GM19324 (cell line): ENCODE measurements around the gene IFNA2.
"Not testable (repeated sequence)": the region's sequence is repeated elsewhere in the genome, so short reads cannot be mapped to it uniquely, and the experiment has no call there.

Experiments
- ATAC-seq: cut with Tn5 transposase; IDR thresholded peaks from one replicate; pipeline ENCODE4 v1.9.1; 2021; ENCODE audit warnings: mild to moderate bottlenecking, moderate library complexity; ENCODE audit not compliant: unreplicated experiment, low FRiP score

Gene IFNA2

DNA sequence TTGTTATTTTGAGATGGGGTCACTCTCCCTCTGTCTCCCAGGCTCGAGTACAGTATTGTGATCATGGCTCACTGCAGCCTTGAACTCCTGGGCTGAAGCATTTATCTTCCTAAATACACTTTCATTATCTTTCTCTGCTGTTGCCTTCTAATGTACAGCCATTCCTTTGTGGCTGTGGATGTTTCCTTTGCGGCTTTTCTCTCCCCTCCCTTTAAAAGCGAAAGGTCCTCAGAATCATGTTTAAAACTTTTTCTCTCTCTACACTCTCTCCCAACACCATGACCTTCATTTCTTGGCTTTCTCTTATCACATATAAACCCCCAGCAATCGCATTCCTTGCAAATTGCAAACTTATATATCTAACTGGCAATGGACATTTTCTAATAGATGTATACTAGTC lies 1.6 kb downstream of the IFNA2 start:
- no peak for ATAC-seq

DNA sequence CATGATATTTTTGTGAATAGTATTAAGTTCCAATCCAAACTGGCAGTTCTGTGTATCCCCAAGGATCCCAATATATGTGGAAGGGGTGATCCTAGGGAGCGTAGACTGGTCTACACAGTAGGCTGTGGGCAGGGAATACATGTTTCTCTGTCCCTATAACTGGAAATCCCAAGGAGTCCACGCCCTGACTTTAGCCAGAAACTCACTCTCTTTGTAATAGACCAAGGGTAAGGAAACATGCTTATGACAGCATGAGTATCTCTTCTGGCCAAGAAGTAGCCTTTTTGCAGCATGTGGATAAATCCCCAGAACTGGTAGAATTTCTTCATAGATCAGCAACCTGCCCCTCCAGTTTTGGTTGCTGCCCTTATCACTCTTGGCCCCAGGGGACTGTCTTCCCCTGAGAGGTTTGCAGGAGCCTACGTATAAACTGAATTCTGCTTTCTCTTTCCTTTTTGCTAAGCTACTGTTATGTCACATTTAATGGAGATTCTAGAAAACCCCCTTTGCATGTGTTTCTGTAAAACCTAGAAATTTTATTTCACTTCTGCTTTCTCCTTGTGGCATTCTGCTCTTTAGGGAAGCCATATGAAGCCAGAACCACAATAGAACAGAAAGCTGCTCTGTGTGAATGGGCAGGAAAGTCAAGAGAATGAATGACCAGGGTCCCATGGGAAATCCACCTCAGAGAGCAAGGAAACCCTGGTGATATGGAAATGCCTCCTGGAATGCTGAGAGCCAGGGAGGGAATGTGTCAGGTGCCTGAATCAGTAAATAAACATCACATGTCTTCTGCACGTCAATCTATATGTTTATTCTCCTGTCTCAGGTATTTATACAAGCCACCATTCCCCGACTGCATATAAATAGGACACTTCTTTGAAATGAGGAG lies 3.5 kb downstream of the IFNA2 start:
- peak; percentile 98 for ATAC-seq

DNA sequence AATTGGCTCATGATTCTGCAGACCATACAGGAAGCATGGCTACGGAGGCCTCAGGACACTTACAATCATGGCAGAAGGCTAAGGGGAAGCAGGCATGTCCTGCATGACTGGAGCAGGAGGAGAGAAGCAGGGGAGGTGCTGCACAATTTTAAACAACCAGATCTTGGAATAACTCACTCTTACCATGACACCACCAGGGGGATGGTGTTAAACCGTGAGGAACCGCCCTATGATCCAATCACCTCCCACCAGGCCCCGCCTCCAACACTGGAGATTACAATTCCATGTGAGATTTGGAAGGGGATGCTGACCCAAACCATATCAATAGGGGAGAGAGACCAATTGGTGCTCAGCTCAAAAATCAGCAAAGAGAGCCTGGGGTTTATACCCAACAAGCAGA lies 13.7 kb downstream of the IFNA2 start:
- not testable (repeated sequence) for ATAC-seq

DNA sequence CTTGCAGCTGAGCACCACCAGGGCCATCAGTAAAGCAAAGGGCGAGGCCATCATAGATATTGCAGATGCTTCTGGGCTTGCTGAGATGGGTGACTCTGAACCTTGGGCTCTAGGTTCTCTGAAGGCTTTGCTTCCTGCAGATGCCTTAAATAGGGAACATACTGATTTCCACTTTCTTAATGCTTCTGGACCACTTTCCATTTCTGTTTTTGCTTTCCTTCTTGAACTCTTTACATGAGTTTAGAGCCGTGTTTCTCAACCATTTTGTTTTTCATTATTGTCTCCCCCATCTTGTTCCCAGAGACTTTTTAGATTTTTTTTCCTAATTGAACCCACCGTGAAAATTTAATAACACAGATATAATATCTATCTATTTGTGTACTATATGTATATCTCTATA lies 17.2 kb downstream of the IFNA2 start, which contains the start of gene IFNA13:
IFNA13 (minus strand) TSS at position 101 of the 400 bp plus-strand sequence; CDS start at position 54, 47 bp downstream.
- ATAC-seq, result no peak

DNA sequence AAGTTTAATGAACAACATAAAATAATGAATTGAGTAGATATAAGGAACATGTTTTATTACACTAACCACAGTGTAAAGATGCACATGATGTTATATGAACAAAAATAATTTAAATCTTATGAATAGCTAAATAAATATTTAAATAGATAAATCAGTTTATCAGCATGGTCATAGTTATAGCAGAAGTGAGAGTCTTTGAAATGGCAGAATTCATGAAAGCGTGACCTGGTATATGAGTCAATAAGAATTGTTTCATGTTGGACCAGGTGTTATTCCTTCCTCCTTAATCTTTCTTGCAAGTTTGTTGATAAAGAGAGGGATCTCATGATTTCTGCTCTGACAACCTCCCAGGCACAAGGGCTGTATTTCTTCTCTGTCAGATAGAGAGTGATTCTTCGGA lies 18.0 kb downstream of the IFNA2 start:
- not testable (repeated sequence) for ATAC-seq

DNA sequence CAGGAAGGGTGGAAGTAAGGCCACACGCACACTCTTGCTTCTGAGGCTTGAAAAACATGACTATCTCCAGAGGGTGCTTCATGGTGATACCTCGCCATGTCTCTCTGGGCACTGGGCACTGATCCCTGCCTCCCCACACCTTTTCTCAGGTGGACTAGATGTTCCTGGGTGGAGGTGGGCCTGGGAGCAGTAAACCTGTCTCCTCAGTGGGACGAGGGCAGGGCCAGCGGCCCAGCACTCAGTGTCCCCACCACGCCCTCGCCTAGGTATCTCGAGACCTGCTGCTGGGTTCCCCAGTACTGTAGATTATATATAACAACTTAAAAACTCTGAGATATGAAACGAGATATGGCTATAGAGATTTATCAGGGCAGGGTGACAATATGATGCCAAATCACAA lies 22.9 kb downstream of the IFNA2 start:
- no peak for ATAC-seq

DNA sequence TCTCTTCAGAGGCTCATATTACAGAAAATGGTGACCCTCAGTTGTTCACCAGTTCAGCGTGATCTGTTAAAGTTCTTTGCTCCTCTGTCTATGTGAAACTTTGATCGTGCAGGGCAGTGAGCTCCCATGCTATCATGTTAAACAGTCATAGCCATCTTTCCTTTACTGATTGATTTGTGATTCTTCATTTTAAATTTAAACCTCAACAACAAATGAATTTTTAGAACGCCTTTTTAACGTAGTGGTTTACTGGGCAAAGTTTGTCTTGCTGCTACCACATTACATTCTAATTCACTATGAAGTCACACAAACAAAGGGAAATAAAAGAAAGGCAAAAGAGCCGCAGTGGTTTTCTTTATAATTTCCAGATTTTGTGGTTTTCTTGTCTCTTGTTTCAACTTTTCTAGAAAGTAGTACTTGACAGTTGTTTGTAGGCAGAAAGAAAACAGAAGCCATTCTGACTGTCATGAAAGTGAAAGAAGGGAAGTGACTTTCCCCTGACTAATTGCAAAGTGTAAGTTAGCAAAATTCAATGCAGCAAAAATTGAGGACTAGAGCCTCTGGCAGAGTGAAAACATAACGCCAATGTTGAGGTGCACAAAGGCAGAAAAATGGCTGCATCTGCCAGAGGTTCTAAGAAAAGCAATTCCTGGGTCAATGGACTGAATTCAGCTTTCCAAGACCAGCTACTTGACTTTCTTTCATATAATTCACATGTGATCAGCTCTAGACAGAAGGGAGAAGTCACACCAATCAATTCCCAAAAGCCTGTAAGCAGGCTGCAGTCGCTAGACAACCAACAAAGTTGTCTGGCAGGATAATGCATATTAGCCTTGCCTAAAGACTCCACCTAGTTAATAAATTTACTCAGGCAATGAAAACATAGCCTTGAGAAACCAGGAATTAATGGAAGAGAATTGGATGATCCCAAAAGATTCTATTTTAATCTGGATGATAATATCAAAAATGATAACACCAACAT lies 27.4 kb downstream of the IFNA2 start:
- ATAC-seq, result peak; percentile 66

DNA sequence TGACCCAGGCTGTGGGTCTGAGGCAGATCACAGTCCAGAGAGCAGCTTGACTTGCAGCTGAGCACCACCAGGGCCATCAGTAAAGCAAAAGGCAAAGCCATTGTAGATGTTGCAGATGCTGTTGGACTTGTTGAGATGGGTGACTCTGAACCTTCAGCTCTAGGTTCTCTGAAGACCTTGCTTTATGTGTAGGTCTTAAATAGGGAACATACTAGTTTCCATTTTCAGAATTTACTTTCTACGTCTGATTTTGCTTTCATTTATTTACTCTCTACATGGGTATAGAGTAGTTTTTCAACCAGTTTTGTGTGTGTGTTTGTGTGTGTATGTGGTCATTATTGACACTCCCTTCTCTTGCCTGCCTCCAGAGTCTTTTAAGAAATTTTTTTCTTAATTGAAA lies 34.4 kb downstream of the IFNA2 start, which contains the start of gene IFNA6:
IFNA6 (minus strand) TSS at position 101 of the 400 bp plus-strand sequence; CDS start at position 101, 0 bp downstream.
- no peak for ATAC-seq

DNA sequence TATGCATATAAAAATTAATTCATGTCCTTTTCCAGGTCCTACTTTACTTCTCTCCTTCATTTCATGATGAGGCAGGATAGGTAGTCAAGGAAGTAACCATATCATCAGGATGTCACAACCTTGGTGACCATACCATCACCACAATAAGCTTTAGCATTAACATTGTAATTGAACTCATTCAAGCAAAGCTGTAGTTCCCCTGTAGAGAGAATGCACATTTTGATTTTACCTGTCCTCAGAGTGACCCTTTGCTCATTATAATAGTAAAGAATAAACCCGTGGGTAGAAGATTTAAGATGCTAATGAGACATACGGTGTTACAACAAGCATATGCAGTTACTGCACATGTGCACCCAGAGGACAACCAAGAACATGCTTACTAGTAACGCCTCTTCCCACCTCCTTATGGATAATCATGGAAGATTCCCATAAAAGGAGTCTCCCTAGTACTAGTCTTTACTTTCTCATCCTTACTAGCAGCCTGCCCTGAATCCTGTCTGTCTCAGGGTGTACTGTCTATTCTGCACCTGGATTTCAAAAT lies 36.7 kb downstream of the IFNA2 start:
- ATAC-seq, result no peak

DNA sequence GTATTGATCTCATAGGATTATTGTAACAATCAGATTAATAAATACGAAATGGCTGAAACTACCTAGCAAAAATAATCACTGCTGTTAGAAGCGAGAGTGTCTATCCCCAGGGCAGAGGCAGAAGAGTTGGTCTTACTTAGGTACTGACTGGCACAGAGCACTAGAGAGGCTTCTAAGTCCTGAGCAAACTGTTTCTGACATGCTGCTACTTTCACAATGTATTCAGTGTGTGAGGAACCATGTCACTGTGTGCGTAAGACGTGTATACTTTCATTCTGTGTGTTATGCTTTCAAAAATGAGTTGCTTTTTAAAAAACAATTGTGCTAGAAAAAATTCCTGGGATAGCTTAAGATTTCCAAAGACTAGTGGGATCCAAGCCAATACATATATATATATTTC lies 44.5 kb downstream of the IFNA2 start:
- ATAC-seq, result no peak

DNA sequence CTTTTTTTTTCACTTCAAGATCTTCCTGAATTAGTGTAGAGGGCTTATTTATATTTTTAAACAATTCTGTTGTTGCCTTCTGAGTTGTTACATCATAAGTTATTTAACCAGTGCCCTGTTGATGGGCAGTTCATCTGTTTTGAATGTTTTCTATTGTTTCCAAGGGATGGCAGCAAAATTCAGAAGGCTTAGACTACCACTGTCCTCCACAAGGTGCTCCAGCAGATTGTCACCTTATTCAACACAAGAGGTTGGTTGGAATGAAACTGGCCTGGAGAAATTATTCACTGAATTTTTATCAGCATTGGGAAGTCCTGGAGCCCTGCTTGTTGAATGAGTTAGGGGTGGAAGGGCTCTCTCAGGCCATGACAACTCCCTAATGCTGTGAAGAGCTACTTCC lies 48.7 kb downstream of the IFNA2 start:
- no peak for ATAC-seq

DNA sequence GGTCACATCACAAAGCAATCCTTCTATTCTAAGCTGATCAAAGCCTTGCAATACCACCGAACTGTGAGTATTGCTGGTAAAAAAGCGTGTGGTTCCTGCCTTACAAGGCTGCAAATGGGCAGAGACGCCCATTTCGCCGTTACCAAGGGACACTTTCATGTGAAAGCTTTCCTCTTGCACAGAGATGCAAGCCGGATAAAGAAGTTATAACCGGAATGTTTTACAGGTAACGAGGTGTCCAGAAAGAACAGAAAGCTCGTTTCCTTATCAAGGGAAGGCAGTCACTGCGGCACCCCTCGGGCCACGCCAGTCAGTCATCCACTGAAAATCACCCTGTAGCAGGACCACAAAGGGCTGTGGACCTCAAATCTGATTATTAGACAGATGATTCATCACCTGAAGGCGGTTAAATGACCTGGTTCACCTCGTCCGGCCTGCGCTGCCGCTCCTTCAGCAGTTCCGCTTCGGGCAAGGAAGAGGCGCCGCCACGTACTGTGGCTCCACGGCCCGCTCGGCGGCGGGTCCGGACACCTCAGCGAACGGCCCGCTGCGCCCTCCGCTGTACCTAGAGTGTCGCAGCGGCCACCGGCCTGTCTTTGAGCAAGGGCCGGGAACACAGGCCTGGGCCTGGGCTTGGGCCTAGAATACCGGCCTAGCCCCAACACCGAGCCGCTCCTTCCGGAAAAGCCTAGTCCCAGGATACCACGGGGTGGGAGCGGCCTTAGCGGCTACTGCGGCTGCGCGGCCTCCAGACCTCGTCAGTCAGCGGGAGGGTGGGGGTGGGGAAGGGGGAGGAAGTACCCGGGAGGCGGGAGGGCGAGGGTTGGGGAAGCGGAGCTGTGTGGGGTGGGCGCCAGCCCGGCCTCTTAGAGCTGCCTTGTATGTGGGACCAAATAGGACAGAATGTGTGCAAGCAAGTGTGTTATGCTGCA lies 50.2 kb downstream of the IFNA2 start, which contains the start of gene KLHL9:
KLHL9 (minus strand) TSS at position 704 of the 932 bp plus-strand sequence; CDS start at position 159, 545 bp downstream.
- peak; percentile 91 for ATAC-seq
